GM10266 (cell line): Measurements from ENCODE around the gene TBC1D5.

Experiments
- DNase-seq: peaks from one replicate; pipeline ENCODE4 v3.0.0; 2012; ENCODE audit errors: extremely low spot score
- TF ChIP-seq, protein P1 (sequence below): IDR thresholded peaks from 2 replicates; pipeline ENCODE4 v1.5.1; 2012; ENCODE audit warnings: mild to moderate bottlenecking, low read depth; ENCODE audit not compliant: control insufficient read depth, insufficient read depth; ENCODE audit errors: missing control alignments

The TBC1D5 gene

DNA sequence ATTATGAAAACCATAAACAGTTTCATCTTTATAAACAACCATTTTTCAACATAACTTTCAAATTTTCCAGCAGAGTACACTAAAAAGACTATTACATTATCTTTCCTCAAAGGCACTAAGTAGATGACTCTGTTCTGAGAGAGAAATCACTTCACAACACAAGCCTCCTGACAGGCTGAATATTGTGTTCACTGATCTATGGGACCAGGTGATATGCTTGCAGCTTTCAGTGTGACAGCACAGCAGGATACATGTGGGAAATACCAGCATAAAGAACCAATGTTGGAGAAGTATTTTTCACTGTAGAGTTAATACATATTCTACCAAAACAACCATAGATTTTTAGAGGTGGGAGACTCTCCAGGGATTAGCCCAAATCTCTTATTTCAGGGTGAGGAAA lies 507.1 kb downstream of the TBC1D5 start:
- TF ChIP-seq, protein P1, sequence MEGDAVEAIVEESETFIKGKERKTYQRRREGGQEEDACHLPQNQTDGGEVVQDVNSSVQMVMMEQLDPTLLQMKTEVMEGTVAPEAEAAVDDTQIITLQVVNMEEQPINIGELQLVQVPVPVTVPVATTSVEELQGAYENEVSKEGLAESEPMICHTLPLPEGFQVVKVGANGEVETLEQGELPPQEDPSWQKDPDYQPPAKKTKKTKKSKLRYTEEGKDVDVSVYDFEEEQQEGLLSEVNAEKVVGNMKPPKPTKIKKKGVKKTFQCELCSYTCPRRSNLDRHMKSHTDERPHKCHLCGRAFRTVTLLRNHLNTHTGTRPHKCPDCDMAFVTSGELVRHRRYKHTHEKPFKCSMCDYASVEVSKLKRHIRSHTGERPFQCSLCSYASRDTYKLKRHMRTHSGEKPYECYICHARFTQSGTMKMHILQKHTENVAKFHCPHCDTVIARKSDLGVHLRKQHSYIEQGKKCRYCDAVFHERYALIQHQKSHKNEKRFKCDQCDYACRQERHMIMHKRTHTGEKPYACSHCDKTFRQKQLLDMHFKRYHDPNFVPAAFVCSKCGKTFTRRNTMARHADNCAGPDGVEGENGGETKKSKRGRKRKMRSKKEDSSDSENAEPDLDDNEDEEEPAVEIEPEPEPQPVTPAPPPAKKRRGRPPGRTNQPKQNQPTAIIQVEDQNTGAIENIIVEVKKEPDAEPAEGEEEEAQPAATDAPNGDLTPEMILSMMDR = no peak
- DNase-seq = no peak

DNA sequence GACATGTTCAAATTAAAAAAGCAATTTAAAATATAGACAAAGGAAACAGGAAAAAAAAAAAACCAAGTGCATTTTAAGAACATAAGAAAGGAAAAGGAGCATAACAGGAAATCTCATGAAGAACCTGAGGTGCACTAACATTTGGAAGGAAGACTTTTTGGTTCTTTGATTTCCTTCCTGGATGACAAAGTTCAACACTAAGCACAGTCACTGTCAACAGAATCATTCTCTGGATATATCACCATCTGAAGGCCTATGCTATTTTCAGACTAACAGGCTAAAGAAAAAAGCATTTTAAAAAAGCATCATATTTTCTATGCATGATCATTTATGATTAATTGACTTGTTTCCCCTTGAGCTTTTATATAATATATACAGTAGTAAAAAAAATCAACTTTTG lies 508.0 kb downstream of the TBC1D5 start:
- TF ChIP-seq, protein P1 = no peak
- no peak for DNase-seq

DNA sequence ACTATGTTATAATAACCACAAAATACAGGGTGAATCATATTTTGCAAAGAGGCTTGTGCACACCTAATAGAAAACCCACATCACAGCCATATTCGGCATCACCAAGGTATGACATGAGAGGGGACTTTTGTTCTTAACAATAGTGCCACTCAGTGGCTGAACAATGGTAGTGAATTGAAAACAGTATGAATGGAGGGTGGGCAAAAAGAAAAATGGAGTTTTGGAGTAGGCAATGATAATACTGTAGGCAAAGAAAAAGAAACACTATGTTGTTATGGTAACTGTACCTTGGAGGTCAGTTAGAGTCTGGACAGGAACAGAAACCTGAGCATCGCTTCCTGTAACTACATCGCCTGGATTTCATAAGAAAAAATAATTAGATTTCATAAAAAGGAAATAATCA lies 509.0 kb downstream of the TBC1D5 start:
- peak; percentile 40 for DNase-seq
- TF ChIP-seq, protein P1 = peak; percentile 71

DNA sequence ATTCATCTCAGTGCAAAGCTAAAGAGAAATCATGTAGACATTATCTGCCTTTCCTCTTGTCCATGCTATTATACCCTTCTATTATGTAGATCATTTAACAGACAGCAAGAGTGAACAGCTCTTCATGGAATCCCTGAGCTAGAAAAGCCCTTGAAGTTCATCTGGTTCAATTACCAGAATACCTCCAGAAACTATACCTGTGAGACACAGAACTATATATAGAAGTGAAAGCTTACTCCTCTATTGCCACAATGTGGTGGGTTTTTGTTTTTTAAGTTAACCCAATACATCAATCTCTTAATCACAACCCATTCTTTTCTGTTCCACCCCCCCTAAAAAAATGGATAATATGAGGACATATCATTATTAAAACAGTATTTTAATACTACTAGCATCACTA lies 510.0 kb downstream of the TBC1D5 start:
- TF ChIP-seq, protein P1 = no peak

DNA sequence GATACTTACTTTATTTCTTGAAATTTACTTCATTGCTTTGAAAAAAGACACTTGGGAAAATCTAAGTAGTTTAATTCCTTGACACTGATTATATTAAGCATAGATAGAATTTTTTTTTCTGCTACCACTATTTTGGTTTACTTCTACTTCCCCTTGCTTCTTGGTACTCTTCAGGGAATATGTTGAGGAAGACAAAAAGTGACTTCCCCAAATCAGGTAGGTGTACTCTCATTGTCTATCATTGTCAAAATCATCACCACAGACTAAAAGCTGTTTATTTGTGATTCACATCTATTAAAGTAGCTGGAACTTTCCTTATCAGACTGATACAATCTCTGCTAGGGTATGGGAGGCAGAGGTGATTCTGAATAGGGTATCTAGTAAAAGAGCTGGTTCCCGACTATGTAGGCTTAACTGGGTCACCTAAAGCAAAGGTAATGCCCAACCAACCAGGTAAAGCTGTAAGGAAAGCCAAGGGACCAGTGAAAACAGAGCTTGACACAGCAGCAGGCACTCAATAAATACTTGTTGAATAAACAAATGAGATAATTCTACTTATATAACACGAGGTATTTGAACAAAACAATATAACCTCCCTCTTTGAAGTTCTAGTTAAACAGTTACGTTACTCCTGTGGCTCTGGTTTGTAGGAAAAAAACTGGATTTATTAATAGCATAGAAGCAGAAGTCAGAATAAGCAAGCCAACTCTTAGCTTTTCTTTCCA lies 510.7 kb downstream of the TBC1D5 start:
- TF ChIP-seq, protein P1 = no peak
- no peak for DNase-seq

More for the DNA sequence above, 510.0 kb downstream of the TBC1D5 start:
- no peak for DNase-seq

DNA sequence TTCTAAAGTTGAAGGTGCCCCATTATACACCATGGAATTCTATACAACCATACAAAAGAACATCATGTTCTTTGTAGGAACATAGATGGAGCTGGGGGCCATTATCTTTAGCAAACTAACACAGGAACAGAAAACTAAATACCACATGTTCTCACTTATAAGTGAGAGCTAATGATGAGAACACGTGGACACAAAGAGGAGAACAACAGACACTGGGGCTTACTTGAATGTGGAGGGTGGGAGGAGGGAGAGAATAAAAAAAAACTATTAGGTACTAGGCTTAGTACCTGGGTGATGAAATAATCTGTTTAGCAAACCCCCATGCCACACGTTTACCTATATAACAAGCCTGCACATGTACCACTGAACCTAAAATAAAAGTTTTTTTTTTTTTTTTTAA lies 515.0 kb downstream of the TBC1D5 start:
- TF ChIP-seq, protein P1 = no peak
- no peak for DNase-seq

DNA sequence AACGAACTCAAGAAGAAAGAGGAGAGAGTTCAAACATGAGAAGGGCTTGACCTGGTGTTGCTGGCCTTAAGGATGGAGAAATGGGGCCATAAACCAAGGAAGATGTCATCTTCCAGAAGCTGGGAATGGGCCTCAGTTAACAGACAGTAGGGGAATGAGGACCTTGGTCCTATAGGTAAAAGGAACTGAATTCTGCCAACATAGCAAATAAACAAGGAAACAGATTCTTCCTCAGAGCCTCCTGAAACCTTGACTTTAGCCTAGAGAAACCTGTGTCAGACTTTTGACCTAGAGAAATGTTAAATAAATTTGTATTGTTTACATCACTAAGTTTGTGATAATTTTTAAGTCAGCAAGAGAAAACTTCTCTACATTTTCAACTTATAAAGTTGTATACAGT lies 520.9 kb downstream of the TBC1D5 start:
- no peak for DNase-seq
- TF ChIP-seq, protein P1 = no peak
